ENCODE results near the gene MRRF.

MRRF gene

DNA sequence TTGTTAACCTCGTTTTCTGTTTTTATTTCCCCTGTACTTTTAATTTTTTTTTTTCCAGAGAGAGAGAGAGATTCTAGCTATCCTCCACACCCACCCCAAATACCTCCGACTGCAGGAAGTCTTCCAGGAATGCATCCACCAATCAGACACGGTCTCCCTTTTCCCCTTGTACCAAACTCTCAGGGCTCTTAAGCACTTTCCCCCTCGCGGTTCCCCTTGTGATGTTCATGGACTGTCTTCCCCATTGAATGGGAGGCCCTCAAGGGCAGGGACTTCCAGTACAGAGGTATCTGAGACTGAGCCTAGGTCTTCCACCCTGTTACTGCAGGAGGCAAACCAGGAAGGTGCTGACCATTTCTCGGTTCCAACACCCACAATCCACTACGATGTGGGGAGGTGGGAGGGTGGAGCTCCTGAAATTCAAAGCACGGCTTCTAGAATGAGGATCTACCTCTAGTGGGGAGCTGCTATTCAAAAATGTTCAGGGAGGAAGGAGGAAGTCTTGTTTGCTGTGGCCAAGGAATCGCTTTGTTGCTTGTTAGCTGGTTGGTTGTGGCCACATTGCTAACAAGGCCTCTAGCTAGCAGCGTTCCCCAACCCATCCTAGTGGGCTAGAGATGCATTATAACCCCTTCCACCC, 68.6 kb downstream of the MRRF start:
- no peak for DNase-seq

DNA sequence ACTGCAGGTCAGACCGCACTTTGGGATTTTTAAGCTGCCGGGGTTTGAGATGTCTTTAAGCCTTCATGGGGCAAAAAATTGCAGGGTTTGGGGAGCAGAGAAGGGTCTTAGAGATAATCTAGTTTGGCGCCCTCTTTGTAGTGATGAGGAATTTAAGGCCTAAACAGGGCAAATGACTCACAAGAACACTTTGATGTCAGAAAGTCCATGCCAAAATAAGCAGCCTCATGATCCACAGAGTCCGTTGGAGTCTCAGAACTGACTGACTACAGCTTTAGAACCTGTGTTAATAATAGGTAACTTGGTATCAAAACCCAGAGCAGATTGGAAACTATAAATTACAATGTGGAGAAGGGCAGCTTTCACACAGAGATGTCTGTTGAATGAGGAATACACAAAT, 70.2 kb downstream of the MRRF start:
- DNase-seq = no peak

DNA sequence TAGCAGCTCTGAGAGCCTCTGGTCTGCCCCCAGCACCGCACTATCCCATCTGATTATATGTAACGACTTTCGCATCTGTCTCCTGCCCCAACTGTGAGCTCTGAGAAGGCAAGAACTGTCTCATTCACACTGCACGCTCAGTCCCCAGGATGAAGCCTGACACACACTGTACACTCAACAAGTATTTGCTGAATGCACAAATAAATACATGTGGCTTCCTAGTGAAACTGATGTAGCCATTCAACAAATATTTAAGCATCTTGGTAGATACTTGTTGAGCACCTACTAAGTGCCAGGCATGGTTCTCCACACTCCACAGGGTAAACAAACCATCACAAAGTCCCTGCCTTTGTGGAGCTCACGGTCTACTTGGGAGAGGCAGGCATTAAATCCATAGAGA, 71.5 kb downstream of the MRRF start:
- DNase-seq = no peak

DNA sequence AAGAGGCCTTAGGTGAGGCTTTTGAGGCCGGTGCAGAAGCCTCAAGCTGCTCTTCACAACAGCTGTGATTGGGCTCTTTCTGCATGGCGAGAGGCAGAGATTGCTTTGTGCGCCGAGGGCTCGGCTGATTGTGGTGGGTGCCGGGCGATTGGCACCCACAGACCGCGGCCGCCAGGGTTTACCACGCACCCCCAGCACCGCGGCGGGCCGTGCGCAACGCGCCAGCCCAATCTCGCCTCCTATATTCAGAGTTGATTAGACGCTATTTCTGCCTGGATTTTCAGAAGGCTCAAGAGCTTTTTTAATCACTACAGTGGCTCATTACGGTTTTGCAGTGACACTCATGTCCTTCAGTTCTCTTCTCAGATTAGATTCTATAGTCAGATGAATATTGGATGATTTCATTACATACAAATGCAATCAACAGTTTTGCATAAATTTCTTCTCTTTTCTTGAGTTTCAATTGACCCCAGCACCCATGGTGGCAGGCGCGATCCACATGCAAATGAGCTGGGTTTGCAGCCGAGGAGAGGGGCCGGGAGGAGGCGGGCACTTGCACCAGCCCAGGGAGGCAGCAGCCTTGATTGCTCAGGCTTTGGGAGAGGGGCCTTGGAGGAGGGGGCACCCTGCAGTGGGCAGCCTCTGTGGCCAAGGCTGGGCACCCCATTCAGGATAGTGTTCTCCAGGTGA, 72.3 kb downstream of the MRRF start:
- DNase-seq = no peak

DNA sequence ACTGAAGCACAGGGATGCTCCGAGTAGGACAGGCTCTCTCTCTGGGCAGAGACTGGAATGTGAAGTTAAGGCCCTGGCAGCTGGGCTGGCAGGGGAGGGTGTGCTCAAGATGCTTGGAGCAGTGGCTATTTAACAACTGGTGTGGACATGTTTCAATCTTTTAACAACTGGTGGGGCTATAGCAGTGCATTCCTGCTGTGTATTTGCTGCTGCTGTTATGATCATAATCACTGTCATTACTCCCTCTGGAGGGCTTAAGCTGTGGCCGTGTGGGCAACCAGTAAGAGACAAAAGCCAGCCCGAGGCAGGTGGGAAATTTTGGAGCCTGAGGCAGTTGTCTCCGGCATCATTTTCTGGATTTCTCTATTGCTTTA, 72.9 kb downstream of the MRRF start:
- DNase-seq = no peak

DNA sequence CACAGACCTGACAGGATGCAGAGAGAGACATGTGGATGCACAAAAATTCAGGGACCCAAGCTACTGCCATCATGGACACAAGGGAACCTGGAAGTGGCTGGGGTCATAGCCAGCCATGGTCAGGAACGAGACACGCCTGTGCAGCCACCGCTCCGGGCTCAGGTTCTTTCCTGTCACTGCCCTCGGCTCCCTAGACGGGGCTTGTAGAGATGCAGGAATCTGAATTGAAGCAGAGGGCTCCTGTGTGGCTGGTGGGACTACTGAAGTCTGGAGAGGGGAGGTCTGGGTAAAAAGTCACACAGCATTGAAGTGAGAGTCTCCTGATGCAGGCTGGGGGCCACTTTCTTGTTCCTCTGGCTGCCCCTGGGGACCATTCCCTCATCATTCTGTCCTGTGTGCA, 73.9 kb downstream of the MRRF start:
- DNase-seq = no peak

DNA sequence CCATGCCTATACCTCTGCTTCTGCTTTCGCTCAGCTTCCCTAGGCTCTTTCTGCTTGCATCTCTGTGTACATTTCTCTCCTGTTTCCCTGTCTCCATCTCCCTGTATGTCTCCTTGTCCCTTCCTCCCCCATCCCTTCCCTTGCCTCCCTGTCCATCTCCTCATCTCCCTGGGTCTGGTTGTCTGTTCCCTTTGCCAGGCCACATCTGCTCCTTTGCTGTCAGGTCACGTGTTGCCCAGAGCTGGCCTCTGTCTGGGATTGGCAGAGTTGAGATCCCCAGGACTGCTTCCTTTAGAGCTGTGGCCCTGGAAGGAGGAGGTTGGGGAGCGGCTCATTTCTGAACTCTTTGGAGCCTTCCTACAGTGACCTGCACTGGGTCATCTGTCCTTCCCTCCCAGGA, 74.3 kb downstream of the MRRF start:
- no peak for DNase-seq

DNA sequence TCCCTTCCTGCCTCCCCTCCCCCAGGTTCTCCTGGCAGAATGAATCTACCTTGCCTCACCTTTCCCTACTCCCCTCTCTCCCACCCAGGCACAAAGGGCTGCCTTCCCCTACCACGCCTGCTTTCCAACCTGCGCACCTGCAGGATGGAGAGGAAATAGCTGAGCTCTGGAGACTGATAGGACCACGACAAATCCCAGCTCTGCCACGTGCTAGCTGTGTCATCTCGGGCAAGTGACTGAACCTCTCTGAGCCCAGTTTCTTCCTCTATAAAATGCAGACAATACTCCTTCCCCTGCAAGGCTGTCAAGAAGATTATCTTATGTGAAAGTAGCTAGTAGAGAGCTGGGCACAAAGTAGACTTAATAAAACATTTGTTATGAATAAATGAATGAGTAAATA, 74.9 kb downstream of the MRRF start:
- no peak for DNase-seq

DNA sequence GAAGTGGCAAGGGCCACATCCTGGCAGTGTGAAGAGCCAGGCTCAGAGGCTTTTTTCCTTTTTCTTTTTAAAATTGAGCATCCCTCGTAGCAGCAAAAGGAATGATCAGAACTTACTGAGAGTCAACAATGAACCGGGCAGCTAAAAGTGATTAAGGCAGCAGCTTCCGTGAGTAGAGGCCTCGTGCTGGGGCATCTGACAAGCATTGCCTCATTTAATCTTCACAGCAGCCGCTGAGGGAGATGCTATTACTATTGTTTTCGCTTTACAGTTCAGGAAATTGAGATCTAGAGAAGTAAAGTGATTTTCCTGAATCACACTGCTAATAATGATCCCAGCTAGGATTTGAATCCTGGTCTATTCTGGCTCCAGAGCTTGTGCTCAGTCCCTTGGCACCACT, 75.5 kb downstream of the MRRF start:
- DNase-seq = no peak

DNA sequence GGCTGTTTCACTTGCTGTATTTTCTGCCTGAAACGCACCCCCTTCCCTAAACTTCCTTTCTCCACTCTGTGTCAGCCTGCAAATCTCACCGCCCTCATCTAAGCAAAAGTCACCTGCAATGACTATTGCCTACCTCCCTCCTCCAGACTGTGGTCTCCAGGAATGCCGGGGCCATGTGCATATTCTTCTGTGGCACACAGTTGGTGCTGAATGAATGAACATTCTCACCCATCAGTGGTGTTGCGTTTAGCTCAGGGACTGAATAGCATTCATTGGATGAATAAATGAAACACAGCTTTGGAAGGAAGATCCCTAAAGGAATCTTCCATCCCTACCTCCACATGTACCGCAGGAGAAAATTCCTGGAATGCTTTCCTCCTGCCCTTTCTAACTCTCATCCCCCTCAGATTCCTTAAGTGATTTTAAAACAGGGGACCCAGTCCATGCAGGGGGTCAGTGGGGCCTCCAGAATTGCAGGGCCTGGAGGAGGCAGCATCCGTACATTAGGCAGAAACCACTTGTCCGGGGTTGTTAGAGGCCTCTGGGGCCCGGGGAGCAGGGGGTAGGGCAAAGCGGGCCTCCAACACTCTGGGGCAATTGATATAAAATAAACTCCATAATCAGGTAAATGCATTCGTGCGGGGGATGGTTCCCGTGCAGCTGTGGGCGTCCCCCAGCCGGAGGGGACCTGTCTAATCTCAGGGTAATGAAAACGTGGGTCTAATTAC, 77.8 kb downstream of the MRRF start:
- DNase-seq = no peak

DNA sequence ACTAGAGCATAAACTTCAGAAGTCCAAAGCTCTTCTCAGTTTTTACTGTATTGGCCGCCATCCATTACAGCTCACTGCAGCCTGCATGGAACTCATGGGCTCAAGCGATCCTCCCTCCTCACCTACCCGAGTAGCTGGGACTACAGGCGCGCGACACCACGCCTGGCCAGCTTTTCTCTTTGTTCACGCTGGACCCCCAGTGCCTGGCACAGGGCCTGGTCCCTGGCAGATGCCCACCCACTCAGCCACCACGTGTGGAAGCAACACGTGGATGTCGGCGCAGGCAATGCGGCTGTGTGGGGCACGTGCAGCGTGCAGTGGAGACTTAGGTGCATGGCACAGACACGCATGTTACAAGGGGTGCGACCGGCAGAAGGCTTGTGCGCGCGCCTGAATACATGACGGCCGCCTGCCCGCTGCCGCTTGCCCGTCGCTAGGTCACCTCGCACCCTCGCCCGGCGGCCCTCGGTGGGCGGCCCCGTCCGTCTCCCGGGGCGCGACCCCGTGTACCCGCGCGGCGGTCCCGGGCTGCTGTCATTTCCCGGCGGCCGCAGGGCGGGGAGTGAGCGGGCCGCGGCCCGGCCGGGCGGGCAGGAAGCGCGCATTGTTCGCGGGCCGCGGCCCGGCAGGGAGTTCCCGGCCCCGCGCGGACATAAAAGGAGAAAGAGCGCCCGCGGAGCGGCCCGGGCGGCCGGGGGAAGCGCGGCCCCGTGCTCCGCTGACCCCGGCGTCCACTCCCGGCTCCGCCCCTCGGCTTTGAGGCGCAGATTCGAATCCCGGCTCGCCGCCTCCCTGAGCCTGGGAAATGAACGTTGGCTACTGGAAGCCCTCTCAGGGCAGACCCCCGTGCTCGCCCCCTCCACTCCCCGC, 82.0 kb downstream of the MRRF start:
- no peak for DNase-seq

DNA sequence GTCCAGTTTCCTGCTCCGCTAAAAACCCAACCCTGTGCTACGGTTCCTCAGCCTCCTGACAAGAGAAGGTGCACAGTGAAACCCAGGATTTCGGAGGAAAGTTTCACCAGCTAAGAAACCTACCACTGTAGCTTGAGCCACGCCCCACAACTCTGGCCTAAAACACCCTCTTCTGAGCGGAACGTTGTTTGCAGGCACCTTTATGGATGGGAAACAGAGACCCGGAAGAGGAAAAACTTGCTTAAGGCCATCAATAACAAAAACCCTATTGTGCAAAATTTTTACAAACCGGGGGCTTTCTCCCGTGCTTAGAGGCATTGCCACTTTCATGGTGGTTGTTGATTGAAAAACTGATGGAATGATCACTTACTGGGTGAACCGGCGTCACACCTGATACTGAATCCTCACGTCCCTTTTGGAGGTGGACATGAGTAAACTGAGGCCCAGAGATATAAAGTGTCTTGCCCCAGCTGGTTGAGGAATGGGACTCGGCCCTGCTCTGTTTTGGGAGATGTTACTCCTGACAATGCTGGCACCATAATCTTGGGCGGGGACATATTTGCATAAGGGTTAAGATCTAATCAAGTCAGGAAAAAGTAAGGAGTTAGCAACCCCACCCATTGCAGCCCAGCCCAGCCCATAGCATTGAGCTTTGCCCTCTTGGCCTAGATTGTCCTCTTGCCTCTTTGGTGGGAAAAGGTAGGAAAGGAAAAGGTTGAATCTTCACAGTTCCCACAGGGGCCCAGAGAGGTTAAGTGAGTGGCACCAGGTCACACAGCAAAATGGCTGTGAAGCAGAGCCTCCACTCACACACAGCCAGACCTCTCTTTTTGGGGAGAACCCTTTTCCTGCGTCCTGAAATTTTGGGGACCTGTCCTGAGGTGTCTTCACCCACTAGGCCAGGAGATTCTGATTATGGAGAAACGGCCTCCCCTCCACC, 82.9 kb downstream of the MRRF start:
- no peak for DNase-seq

DNA sequence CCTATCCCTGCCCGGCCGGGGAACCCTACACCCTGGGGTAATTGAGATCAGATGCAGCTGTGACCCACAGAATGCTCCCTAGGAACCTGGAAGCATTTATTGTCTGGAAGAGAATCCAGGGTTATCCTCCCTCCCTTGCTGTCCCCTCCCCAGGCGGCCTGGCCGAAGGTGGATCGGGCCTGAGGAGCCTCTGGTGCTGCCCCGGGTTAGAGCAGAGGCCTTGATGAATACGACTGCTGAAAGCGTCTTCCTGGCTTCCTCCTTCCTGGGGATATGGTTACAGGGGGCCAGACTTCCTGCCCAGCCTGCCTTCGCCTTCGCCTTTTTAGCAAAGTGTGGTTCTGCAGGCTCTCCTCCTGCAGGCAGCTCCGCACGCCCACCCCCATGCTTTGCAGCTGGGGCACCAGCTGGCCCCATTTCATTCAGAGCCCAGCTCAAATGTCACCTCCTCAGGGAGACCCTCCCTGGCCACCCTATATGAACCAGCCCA, 83.7 kb downstream of the MRRF start:
- DNase-seq = no peak

DNA sequence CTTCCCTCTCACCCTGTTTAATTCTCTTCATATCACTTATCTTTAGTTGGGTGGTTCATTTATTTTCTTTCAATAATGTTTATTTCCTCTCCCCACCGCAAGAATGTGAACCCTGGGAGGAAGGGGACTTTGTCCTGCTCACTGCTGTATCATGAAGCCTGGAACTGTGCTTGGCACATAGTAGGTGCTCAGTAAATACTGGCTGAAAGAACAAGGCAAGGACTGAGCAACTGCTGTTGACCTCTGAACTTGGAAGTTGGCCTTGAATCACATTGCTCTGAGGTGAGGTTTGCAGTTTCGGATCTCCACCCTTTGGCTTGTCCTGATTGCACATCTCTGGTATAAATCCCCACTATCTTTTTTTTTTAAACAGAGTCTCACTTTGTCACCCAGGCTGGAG, 84.1 kb downstream of the MRRF start:
- no peak for DNase-seq

DNA sequence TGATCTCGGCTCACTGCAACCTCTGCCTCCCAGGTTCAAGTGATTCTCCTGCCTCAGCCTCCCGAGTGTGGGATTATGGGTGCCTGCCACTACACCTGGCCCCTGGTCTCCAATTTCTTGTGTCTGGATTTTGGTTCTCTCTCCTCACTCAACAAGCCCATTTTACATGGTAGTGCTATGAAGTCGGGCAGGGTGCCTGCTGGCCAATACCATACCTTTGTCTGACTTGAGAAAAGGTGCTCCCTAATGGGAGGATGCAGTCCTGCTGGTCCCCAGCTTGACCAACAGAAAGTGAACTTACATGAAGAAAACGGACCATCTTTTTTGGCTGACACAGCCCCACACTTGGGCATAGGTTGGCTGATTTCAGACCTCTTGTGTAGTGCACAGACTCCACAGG, 84.5 kb downstream of the MRRF start:
- DNase-seq = no peak

DNA sequence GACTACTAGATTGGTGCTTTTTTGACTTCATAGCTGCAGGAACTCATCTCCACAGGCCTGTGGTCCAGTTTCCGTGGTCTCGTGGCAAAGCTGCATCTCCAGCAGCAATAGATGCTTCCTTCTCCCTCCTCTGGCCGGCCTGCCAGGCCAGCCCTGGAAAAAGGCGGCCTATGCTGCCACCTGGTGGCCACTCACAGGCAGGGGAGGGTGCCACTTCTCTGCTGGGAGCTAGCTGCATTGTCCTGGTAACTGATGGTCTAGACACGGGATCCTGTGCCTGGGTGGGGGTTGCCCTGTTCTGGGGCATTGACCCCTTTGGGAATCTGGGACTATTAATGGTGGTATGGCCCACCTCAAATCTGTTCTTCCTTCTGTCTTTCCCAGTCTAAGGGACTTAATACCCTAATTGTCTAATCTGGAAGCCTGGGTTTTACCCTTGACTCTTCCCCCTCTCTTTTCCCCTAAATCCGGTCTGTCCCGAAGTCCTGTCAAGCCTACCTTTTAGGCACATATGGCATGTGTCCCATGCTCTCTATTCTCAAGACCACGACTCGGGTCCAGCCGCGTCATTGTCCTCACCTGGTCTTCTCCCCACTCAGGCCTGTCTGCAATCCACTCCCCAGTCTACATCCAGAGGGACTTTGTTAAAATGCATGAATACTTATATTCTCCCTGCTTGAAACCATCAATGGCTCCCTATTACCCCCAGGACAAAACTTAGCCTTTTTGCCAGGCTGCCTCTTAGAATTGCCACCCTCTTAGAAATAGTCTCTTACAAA, 86.1 kb downstream of the MRRF start:
- peak; percentile 39 to 65 for DNase-seq

DNA sequence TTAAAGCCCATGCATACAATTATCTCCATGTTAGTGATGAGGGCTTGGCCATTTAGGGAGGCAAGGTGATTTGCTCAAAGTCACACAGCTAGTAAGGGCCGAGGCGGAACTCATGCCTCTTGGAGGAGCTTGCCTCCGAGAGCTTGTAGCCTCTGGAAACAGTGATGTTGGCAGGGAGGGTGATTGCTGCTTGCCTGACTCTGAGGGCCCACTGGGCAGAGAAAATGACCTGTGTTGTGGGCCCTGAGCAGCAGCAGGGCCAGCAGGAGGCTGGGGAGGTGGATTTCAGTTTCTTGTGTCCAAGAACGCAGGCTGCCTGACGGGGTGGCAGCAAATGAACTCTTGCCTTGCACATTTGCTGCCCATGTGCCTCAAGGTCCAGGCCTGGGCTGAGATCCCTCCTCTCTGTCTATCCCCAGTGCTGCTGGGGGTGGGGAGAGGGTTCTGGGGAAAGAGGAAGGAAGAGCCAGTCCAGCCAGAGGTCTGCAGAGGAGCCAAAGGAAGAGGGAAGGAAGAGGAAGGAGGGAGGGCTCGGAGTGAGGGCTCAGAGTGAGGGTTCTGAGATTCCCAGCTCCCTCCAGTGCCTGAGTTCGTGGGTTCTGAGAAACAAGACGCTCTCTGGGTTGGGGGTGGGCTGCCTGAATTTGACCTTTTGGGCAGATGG, 90.0 kb downstream of the MRRF start:
- no peak for DNase-seq

DNA sequence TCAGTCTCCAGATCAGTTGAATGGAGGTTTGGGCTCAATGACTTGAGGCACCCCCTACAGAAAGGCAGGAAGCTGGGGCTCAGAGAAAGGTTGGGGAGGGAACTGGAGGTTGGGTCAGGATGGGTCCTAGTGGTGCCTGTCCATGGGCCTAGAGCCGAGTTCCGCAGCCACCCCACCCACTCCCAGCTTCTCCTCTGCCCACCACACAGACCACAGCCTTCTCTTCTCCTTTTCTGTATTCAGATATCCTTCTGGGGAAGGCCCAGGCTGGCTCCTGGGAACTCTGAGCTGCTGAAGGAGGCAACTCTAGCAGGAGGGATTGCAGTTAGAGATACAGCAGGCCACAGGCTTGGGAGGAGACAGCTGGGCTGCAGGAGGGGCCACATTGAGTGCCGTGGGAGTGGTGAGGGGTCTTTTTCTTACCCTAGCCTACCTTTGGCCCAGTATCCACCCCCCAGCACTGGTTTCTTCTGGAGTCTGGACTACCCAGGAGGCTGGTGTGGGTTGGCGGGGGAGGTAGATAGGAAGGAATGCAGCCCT, 90.7 kb downstream of the MRRF start:
- no peak for DNase-seq

DNA sequence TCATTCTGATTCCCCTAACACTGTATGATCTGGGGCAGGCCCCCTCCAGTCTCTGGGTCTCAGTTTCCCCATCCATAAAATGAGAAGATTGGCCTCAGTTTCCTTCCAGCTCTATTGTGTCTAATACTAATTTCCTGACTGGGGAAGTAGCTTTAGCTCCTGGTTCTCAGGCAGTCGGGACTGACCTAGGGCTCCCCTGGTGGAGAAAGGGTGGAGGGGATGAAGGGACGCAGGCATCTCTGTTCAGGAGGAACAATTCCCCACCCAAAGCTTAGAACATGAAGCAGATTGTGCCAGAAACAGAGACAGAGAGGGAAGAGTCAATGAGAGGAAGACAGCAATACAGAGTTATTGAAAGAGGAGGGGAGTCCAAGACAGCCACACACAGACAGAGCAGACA, 91.9 kb downstream of the MRRF start:
- no peak for DNase-seq

DNA sequence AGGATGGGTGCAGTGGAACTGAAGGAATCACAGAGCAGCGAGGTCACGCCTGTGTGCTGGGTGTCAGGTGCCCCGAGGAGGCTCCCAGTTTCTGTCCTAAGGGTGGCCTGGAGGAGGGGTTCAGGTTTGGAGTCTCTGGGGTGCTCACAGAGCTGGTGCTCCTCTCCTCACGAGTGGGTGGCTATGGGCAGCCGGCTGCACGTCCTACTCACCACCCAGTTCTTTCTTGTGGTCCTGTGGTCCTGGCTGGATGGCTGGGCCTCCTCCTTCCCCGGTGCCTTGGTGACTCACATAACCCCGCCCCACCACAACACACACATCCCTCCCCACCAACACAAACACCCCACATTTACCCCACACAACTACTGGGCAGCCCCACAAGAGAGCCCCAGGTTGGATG, 96.2 kb downstream of the MRRF start:
- DNase-seq = no peak
